Bronchial epithelial cell (primary cell): ENCODE results near the gene SIRT4. TPM values are rescaled to one million over a fixed set of nuclear protein-coding genes. Genes with fewer than 3 reads are reported as not detected.
A peak's percentile ranks its signal among the peaks of the same experiment; 100 is the strongest.
"Not testable (repeated sequence)": the region's sequence is repeated elsewhere in the genome, so short reads cannot be mapped to it uniquely, and the experiment has no call there.

ENCODE experiments used
- DNase-seq: peaks from one replicate; pipeline ENCODE4 v3.0.0-alpha.2; 2010; ENCODE audit warnings: low read depth
- FAIRE-seq: peaks from 2 replicates; lab custom pipeline; 2011; peaks lifted over from hg19 to GRCh38; lab: Jason Lieb, UNC
- H3K27me3 ChIP-seq: 2 replicates; pipeline ENCODE4 v1.5.1; 2011; ENCODE audit warnings: low read length; ENCODE audit not compliant: control insufficient read depth, insufficient read depth
- H3K36me3 ChIP-seq: 2 replicates; pipeline ENCODE4 v1.5.1; 2011; ENCODE audit warnings: low read length; ENCODE audit not compliant: control insufficient read depth, insufficient read depth
- H3K4me3 ChIP-seq: 2 replicates; pipeline ENCODE4 v1.5.1; 2011; ENCODE audit warnings: mild to moderate bottlenecking, low read depth, low read length, control low read depth
- total RNA-seq: library from RNA; depleted of rRNA; stranded (reverse); fragments of >200 nt; gene quantifications from 2 replicates; pipeline ENCODE4 v1.2.1, GENCODE V29; 2014
- TF ChIP-seq, protein P1 (sequence below): IDR thresholded peaks from 2 replicates; pipeline ENCODE4 v1.5.1; 2011; ENCODE audit warnings: mild to moderate bottlenecking, moderate library complexity, low read length, control low read depth, inconsistent platforms; ENCODE audit not compliant: insufficient read depth, severe bottlenecking

The SIRT4 gene, protein sequence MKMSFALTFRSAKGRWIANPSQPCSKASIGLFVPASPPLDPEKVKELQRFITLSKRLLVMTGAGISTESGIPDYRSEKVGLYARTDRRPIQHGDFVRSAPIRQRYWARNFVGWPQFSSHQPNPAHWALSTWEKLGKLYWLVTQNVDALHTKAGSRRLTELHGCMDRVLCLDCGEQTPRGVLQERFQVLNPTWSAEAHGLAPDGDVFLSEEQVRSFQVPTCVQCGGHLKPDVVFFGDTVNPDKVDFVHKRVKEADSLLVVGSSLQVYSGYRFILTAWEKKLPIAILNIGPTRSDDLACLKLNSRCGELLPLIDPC
- total RNA-seq = 0.79 and 1.3 TPM in 2 replicates

DNA sequence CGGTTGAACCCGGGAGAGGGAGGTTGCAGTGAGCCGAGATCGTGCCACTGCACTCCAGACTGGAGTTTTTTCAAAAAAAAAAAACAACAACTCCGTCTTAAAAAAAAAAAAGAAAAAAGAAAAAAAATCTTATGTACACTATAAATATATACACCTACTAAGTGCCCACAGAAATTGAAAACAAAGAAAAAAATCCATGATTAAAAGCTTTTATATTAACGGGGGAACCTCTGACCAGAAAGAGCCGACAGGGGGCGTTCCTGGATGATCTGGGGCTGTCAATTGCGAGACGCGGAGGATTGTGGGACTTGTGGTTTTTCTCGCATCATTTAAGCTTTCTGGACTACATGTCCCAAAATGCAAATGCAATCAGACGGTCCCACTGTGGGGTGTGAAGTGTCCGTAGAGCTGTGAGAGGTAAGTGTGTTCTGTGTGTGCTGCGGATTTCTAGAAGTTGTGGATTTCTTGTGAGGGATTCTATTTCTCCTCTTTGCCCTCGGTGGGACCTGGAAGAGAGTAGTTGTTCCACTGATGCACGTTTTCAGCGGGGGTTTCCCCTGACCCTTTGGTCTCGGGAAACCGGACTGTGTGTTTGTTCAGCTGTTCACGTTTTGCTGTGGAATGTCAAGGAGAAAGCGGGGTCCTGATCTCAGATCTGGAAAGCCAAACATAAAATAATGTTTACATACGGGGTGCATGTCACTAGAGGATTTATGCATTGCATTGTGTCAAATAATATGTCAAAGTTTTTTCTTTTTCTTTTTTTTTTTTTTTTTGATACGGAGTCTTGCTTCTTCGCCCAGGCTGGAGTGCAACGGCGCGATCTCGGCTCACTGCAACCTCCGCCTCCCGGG, at the start of gene SIRT4:
SIRT4 (plus strand) TSS at position 360 of the 854 bp plus-strand sequence. CDS start 1,241 bp downstream, outside the sequence.
- TF ChIP-seq, protein P1, sequence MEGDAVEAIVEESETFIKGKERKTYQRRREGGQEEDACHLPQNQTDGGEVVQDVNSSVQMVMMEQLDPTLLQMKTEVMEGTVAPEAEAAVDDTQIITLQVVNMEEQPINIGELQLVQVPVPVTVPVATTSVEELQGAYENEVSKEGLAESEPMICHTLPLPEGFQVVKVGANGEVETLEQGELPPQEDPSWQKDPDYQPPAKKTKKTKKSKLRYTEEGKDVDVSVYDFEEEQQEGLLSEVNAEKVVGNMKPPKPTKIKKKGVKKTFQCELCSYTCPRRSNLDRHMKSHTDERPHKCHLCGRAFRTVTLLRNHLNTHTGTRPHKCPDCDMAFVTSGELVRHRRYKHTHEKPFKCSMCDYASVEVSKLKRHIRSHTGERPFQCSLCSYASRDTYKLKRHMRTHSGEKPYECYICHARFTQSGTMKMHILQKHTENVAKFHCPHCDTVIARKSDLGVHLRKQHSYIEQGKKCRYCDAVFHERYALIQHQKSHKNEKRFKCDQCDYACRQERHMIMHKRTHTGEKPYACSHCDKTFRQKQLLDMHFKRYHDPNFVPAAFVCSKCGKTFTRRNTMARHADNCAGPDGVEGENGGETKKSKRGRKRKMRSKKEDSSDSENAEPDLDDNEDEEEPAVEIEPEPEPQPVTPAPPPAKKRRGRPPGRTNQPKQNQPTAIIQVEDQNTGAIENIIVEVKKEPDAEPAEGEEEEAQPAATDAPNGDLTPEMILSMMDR = peak; percentile 76

GRCh38 chr12:120253313-120253712, 48.8 kb upstream of the SIRT4 start:
- not testable (repeated sequence) for DNase-seq, H3K27me3 ChIP-seq, H3K4me3 ChIP-seq, FAIRE-seq, H3K36me3 ChIP-seq

More for the DNA sequence above, at the start of gene SIRT4:
- peak; percentile 94 for DNase-seq
- Histone ChIP-seq H3K36me3 (no peaks in the 10 kb centered on the region), H3K4me3 (peak within 1 kb of the TSS; percentile 52), H3K27me3 (no peaks in the 10 kb centered on the region)
- peak; percentile 91 for FAIRE-seq

DNA sequence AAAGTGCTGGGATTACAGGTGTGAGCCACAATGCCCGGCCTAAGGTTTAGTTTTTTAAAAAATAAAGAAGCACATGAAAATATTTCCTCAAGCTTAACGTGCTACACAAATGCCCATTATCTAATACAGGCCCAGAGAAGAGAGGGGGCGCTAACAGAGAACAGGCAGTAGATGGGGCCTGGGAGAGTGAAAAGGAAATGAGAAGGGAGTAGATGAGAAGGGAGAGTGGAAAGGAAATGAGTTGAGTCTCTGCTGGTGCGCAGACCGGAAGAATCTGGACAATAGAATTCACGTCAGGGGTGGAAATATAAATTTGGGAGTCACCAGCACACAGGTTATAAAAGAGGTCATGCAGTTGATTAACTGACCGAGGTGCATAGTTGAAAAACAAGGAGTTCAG, 47.3 kb upstream of the SIRT4 start:
- H3K4me3 ChIP-seq = no peak overlapping the region
- TF ChIP-seq, protein P1 = no peak
- H3K27me3 ChIP-seq = no peaks in the 10 kb centered on the region
- no peak for FAIRE-seq
- peaks cover 3% of the 10 kb centered on the region for H3K36me3 ChIP-seq
- no peak for DNase-seq

GRCh38 chr12:120257041-120257821, 44.9 kb upstream of the SIRT4 start:
- DNase-seq (peak; percentile 80), FAIRE-seq (no peak)
- Histone ChIP-seq H3K27me3 (no peaks in the 10 kb centered on the region), H3K36me3 (peaks cover 11% of the 10 kb centered on the region), H3K4me3 (no peak overlapping the region)
- TF ChIP-seq, protein P1 = peak; percentile 8

DNA sequence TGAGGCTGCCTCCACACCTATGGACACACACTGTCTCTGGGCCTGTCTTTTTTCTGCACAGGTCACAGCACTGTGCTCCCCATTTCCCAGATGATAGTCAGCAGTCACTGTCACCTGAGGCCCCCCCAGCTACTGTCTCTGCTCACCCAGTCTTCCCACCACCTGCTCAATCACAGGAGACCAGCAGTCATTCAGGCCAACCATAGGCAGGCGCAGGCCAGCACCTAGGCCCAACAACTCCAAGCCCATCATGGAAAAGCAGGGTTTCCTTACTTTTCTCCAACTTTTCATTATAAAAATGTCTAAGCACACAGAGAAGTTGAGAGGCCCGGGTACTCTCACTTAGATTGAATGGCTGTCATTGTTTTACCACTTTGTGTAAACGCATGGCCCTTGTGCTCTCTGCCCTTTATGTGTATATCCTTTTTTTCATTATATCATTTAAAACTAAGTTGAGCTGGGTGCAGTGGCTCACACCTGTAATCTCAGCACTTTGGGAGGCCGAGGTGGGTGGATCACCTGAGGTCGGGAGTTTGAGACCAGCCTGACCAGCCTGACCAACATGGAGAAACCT, 43.7 kb upstream of the SIRT4 start:
- Histone ChIP-seq H3K36me3 (peaks cover 12% of the 10 kb centered on the region), H3K27me3 (no peaks in the 10 kb centered on the region), H3K4me3 (no peak overlapping the region)
- no peak for DNase-seq
- TF ChIP-seq, protein P1 = no peak
- FAIRE-seq = no peak
